RCC 7860 (cell line): ENCODE measurements around the gene CAMKK2.
"Not testable (repeated sequence)": the region's sequence is repeated elsewhere in the genome, so short reads cannot be mapped to it uniquely, and the experiment has no call there.

Experiments used
- DNase-seq: peaks from one replicate; pipeline ENCODE4 v3.0.0-alpha.2; 2015; ENCODE audit warnings: low spot score
- FAIRE-seq: peaks from 2 replicates; lab custom pipeline; 2012; peaks lifted over from hg19 to GRCh38; lab: Jason Lieb, UNC

Gene CAMKK2

GRCh38 chr12:121280531-121280930 lies 16.0 kb downstream of the CAMKK2 start:
- not testable (repeated sequence) for DNase-seq, FAIRE-seq

DNA sequence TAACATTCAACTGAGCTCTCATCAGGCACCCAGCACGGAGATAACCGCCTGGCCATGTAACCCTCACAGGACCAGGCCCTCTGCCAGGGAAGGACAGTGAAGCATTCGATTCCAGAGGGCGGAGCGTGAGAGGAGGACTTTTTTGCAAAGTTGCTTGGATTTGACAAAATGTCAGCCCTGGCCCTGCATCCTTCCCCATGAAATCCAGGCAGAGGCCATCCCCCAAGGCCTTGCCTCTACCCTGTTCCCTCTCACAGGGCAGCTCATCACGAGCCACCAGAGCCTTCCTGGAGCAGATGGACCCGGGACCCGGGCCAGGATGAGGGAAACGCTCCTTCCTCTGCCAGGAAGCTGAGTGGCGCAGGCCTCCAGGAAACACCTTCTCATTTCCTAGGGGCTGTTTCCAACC lies 17.0 kb downstream of the CAMKK2 start:
- DNase-seq (no peak), FAIRE-seq (no peak)

DNA sequence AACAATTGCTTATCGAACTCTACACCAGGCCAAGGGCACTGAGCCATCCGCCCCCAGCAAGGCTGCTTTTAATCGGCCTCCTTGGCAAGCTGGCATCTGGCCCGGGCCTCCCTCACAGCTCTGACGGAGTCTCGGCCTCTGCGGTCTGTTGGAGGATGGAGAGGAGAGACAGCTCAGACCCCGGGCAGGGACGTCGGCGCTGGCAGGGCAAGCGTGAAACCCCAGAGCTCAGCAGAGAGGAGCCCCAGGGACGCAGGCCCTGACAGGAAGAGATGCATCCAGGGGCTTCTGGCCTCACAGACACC lies 17.5 kb downstream of the CAMKK2 start:
- peak; percentile 29 for DNase-seq
- FAIRE-seq, result no peak

DNA sequence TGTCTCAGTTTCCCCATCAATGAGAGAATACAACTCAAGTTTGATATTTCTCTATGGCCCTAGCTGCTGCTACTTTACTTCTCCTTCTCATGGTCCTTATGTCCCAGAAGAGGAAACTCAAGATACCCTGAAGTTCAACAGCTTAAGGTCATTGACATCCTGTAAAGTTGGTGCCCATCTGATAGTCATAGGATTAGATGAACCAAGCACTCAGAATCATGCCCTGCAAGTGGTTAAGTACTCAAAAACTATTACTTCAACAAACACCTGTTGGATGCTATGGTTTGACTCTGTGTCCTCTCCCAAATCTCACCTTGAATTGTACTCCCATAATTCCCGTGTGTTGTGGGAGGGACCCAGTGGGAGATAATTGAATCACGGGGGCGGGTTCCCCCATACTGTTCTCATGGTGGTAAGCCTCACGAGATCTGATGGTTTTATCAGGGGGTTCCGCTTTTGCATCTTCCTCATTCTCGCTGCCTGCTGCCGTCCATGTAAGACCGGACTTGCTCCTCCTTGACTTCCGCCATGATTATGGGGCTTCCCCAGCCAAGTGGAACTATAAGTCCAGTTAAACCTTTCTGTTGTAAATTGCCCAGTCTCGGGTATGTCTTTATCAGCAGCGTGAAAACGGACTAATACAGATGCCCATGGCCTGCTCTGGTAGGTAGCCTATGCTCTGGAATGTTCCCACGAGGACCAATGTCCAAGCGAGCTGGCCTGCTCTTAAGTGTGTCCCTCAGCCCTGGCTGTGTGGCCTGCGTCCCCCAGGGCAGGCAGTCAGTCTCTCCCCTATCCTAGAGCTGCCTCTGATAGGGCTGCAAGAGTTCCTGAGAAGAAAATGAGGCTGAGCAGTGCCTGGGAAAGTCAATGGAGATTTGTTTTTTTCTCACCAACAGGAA lies 18.1 kb downstream of the CAMKK2 start:
- FAIRE-seq (no peak), DNase-seq (no peak)

DNA sequence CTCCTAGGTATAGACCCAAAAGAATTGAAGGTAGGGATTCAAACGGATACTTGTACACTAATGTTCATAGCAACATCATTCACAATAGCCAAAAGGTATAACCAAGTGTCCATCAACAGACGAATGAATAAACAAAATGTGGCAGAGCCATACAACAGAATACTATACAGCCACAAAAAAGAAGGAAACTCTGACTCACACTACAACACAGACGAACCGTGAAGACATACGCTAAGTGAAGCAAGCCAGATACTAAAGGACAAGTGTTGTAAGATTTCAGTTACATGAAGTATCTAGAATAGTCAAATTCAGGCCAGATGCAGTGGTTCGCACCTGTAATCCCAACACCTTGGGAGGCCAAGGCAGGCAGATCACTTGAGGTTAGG lies 19.1 kb downstream of the CAMKK2 start:
- no peak for FAIRE-seq
- DNase-seq, result peak; percentile 33

DNA sequence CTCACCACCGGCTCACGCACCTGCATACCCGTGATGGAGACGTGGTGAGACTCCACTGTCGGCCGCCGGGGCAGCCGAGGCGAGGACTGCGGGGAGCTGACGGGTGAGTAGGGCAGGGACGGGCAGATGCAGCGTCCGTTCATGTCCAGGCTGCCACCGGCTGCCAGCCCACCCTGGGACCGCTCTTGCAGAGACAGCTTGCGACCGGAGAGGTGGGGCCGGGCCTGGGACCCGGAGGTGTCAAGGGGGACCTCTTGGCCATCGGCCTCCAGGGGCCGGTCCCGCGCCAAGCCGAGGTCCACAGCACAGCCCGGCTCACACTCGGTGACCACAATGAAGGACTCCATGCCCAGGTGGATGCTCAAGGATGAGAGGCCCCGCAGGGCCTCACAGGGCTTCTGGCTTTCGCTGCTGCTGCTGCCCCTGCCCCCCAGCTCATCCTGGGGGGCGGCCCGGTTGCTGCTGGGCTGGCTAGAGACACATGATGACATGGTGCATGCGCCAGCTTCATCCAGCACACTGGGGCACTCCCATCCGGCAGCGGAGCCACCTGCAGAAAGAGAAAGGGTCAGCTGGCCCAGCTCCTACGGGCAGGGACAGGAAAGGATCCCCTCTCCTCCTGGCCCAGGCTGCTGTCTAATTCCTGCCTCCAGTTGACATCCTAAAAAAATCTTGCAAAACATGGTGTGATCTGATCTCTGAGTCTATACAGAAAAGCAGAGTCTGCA lies 22.3 kb downstream of the CAMKK2 start:
- DNase-seq (no peak), FAIRE-seq (no peak)

- no peak for DNase-seq
- FAIRE-seq, result no peak
These were observed 23.1 kb downstream of the CAMKK2 start for GRCh38 chr12:121273364-121273896.

- DNase-seq (no peak), FAIRE-seq (no peak)
These were observed 28.7 kb downstream of the CAMKK2 start for GRCh38 chr12:121267822-121268221.

DNA sequence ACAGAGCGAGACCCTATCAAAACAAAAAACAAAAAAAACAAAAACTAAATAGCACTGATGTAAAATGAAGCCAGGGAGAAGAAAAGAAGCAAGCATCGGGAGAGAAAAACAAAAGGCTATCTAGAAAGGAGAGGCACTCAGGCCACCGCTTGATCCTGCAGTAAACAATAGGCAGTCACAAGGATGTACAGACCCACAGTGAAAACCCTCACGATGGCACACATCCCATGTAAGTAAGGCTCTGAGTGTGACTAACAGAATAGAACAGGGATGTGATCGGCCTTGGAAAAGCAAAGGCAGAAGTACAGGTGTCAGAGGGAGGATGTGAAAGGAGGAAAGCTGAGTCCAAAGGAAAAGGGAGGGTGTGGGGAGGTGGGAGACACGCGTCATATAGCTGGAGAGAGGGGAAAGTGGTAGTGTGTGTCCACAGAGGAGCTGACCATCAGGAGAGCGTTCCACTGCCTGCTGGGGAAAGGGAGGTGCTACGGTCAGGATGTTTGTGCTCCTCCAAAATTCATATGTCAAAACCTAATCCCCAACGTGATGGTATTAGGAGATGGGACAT lies 31.5 kb downstream of the CAMKK2 start:
- DNase-seq (no peak), FAIRE-seq (no peak)

DNA sequence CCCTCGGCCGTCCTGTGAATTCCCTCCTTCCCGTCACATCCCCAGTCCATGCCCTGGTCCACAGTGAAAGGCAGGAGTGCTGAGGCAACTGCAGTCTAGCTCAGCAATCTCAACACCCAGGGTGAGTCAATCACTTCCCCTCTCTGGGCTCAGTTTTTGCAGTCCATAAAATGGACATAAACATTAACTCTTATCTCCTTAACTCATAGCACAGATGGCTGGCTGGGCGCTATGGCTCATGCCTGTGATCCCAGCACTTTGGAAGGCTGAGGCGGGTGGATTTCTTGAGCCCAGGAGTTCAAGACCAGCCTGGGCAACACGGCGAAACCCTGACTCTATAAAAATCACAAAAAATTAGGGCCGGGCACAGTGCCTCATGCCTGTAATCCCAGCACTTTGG lies 32.4 kb downstream of the CAMKK2 start:
- FAIRE-seq, result no peak
- DNase-seq, result no peak

DNA sequence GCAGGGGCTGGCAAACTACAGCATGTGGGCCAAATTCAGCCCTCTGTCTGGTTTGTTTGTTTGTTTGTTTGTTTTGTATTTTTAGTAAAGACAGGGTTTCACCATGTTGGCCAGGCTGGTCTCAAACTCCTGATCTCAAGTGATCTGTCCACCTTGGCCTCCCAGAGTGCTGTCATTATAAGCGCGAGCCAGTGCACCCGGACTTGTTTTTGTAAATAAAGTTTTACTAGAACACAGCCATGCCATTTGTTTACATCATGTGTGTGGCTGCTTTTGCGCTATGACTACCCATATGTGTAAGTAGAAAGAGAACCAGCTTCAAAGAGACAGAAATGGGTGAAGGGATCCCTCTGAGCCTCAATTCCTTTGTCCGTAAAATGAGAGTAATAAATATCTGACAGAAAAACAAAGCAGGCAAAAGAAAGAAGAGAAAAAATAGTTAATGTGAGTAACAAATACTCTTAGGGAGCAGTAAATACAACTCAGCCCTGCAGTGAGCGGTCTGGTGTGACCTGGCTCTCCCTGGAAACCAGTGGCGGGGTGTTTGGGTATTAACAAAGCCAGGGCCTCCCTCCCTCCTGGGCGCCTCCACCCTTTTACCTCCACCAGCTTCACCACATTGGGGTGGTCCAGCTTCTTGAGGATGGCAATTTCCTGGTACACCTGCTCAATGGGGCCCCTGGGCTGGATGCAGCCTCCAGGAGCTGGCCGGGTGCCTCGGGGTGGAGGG lies 33.1 kb downstream of the CAMKK2 start:
- FAIRE-seq (no peak), DNase-seq (no peak)

- no peak for FAIRE-seq
- no peak for DNase-seq
These were observed 35.1 kb downstream of the CAMKK2 start for GRCh38 chr12:121261398-121261797.

- FAIRE-seq, result no peak
- DNase-seq, result no peak
These were observed 36.4 kb downstream of the CAMKK2 start for GRCh38 chr12:121260091-121260490.

GRCh38 chr12:121259074-121259473 lies 37.4 kb downstream of the CAMKK2 start:
- FAIRE-seq, result no peak

GRCh38 chr12:121257704-121258449 lies 38.6 kb downstream of the CAMKK2 start:
- DNase-seq, FAIRE-seq: not testable (repeated sequence)

More at GRCh38 chr12:121259074-121259473, 37.4 kb downstream of the CAMKK2 start:
- no peak for DNase-seq

GRCh38 chr12:121255433-121255832 lies 41.1 kb downstream of the CAMKK2 start:
- FAIRE-seq (no peak), DNase-seq (no peak)

DNA sequence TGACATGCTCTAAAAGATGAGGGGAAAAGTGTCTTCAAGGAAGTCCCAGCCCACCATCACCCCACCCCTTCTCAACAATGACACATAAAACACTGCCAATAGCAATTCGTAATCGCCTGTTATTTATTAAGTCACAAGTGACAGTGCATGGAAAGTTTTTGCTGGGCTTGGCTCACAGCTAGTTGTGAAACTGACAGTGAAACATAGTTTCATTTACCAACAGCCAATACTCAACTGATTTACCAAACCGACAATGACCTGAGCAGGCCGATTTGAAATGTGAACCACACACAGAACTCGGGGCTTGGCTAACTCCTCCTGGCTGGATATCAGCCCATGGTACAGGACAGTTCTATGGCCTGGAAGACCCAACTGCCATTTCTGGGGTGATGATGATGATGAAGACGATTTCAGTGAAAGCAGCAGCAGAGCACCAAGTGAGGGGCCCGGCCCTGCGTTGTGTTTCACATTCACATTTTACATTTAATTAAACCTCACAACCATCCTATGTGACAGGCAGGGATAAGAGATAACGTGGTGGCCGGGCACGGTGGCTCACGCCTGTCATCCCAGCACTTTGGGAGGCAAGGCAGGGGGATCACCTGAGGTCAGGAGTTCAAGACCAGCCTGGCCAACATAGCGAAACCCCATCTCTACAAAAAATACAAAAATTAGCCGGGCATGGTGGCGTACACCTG lies 42.7 kb downstream of the CAMKK2 start:
- FAIRE-seq (no peak), DNase-seq (no peak)

GRCh38 chr12:121252712-121253345 lies 43.7 kb downstream of the CAMKK2 start:
- DNase-seq, result no peak
- no peak for FAIRE-seq

DNA sequence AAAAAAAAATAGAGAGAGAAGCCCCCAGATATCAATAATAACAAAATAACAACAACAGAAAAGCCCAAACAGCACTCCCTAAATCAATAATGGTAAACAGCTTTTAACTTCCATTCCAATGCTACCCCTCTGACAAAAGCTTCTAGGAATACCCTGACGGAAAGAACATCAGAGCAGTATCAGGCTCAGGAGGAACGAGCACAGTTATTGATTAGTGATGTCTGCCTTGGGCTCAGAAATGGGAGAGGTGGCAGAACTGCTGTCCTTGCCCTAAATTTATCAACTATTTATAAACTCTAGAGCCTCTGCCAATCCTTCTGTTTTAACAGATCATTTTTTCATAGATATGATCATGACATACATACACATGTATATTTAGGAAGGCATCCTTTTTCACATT lies 44.7 kb downstream of the CAMKK2 start:
- no peak for FAIRE-seq
- no peak for DNase-seq
